Subcutaneous abdominal adipose tissue (tissue), 5 donors: ENCODE data around the gene LDLRAD3.
A peak's percentile ranks its signal among the peaks of the same experiment; 100 is the strongest.

Experiments used
- H3K27ac ChIP-seq: one replicate; pipeline ENCODE4 v1.7.0; 2013; ENCODE audit warnings: low read depth, mild to moderate bottlenecking, inconsistent platforms, low read length, moderate library complexity
- H3K27me3 ChIP-seq, 5 donors: one replicate each; pipeline ENCODE4 v1.7.0; 2013; ENCODE audit warnings: low read length in 5 of 5, inconsistent platforms in 1 of 5; ENCODE audit not compliant: control insufficient read depth in 5 of 5, insufficient read depth in 4 of 5
- H3K36me3 ChIP-seq, 5 donors: one replicate each; pipeline ENCODE4 v1.7.0; 2013; ENCODE audit warnings: low read length in 5 of 5; ENCODE audit not compliant: control insufficient read depth in 5 of 5, insufficient read depth in 5 of 5
- H3K4me1 ChIP-seq, 5 donors: one replicate each; pipeline ENCODE4 v1.7.0; 2013; ENCODE audit warnings: low read length in 5 of 5, mild to moderate bottlenecking in 3 of 5, moderate library complexity in 1 of 5; ENCODE audit not compliant: control insufficient read depth in 5 of 5, insufficient read depth in 5 of 5
- H3K4me3 ChIP-seq, 5 donors: one replicate each; pipeline ENCODE4 v1.7.0; 2013; ENCODE audit warnings: low read length in 5 of 5, low read depth in 1 of 5
- H3K9ac ChIP-seq, 5 donors: one replicate each; pipeline ENCODE4 v1.7.0; 2013; ENCODE audit warnings: low read length in 5 of 5, mild to moderate bottlenecking in 4 of 5, moderate library complexity in 3 of 5
- H3K9me3 ChIP-seq, 5 donors: one replicate each; pipeline ENCODE4 v1.7.0; 2013; ENCODE audit warnings: low read length in 5 of 5; ENCODE audit not compliant: control insufficient read depth in 5 of 5
- donor health status: healthy.
- donor health status: healthy.
- donor health status: healthy.
- donor health status: healthy.
- donor health status: healthy.

LDLRAD3 gene

GRCh38 chr11:36047344-36047743 is 103.5 kb downstream of the LDLRAD3 start:
- no peak overlapping the region for H3K27ac ChIP-seq
- H3K36me3 ChIP-seq = no peaks in the 10 kb centered on the region
- H3K9ac ChIP-seq = no peak overlapping the region
- H3K27me3 ChIP-seq = no peaks in the 10 kb centered on the region
- H3K4me1 ChIP-seq = no peaks in the 10 kb centered on the region
- H3K9me3 ChIP-seq = no peaks in the 10 kb centered on the region
- no peak overlapping the region for H3K4me3 ChIP-seq

DNA sequence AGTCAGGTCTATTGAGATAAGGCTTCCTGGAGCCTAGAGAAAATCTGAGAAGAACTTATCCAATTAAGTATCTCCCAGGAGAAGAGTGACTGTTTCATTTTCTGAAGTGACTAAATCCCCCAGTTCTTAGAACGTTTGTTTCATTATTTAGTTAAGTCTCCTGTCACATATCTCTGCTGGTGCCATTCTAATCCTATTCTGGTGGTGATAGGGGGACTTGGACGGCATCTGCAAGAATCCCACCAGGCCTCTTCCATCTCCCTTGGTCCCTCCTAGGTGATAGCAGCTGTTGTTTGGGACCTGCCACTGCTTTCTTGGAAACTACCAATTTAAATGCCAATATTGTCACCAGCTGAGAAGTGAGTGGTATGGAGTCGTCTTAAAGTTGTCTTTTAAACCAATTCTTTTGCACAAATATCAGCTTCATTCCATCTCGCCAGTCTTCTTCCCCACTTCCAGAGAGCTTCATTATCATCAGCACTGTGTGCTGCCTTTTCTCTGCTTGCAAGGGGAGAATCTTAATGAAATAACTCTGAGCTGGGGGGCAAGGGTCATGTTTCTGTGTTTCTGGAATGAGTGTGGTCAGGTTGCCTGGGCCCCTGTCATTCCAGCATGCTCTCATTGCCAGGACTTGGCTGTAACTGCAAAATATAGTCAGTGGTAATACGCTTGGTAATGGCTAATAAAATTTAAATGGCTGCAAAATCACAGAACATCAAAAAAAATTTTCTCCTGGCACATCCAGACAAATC is 104.8 kb downstream of the LDLRAD3 start:
- no peaks in the 10 kb centered on the region for H3K27me3 ChIP-seq
- no peak overlapping the region for H3K4me3 ChIP-seq

DNA sequence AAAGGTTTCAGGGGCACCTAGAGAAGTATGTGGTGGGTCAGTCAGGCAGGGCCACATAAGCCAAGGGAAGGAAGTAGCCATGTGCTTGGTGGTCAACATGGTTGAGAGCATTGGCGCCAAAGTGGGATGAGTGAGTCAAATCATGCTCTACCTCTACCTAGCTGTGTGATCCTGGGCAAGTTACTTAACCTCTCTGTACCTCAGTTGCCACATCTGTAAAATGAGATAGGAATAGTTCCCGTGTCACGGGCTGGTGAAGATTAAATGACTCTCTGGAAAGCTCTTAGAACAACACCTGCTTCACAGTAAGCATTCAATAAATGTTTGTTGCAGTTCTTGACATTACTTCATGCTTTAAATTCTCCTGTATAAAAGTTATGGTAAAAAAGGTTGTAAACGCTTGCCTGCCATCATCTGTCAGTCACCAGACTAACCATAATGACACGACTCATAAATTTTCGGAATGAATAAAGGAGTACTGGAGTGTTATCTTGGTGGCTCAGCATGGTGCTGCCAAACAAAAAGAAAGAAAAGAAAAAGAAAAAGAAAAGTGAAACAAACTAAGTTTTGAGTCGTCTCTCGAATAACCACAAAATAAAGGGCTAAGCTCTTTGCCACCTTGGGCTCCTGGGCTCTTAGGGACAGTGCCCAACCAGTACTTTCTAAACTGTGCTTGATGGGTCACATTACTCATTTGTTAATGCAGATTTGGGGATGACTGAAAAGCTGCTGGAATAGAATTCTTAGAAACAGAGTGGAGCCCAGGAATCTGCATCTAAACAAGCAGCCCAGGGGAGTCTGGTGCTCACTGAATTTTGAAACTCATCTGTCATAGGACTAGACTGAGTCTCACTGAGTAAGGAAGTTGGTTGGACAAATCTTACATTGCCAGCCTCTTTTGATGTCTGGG is 107.6 kb downstream of the LDLRAD3 start:
- no peak overlapping the region for H3K9ac ChIP-seq

More for the DNA sequence above, 104.8 kb downstream of the LDLRAD3 start:
- no peak overlapping the region for H3K27ac ChIP-seq
- H3K4me1 ChIP-seq = no peaks in the 10 kb centered on the region
- H3K9ac ChIP-seq = no peak overlapping the region
- H3K36me3 ChIP-seq = no peaks in the 10 kb centered on the region
- no peaks in the 10 kb centered on the region for H3K9me3 ChIP-seq

DNA sequence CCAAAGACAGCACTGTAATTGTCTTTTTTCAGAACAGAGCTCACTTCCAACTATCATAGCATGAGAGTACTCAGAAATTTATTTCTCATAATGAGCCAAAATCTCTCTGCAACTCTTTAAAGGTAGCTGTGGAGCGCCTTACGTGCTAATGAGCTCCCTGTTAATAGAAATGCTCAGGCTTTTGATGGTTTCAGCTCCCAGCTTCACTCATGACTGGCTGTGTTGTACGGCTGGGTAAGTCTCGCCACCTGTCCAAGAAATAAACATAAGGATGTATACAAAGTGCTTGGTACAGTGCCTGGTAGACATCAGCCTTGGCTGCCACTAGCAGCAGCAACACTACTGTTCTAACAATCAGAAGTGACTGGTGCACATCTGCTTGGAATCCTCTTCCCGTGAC is 109.4 kb downstream of the LDLRAD3 start:
- no peaks in the 10 kb centered on the region for H3K36me3 ChIP-seq
- H3K27ac ChIP-seq = no peak overlapping the region
- no peak overlapping the region for H3K9ac ChIP-seq
- H3K4me1 ChIP-seq = peaks cover 6 to 20% (median 18%) of the 10 kb centered on the region in 5 donors
- H3K4me3 ChIP-seq = no peak overlapping the region
- H3K9me3 ChIP-seq = no peaks in the 10 kb centered on the region
- no peaks in the 10 kb centered on the region for H3K27me3 ChIP-seq

More for the DNA sequence above, 107.6 kb downstream of the LDLRAD3 start:
- H3K4me1 ChIP-seq = peaks cover 0 to 2% (median 2%) of the 10 kb centered on the region in 5 donors
- no peaks in the 10 kb centered on the region for H3K27me3 ChIP-seq
- H3K4me3 ChIP-seq = no peak overlapping the region
- H3K9me3 ChIP-seq = no peaks in the 10 kb centered on the region
- no peaks in the 10 kb centered on the region for H3K36me3 ChIP-seq
- H3K27ac ChIP-seq = no peak overlapping the region

DNA sequence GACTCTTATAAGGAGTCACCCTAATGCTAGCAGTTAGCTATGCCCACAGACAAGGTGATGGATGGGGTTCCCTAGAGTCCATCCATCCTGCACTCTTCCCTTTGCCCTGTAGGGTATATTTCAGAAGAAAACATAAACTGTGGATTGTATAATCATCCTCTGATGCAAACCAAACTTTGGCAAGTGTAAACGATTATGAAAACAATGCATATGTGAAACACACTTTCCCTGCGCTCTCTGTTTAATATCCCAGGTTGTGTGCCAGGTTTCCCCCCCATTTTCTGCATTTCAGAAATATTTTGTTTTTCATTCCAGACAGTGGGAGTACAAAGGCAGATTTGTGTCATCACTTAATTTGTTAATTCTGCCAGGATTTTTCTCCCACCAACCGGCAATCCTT is 110.0 kb downstream of the LDLRAD3 start:
- Histone ChIP-seq H3K27me3 (no peaks in the 10 kb centered on the region), H3K9ac (no peak overlapping the region), H3K9me3 (no peaks in the 10 kb centered on the region), H3K4me3 (no peak overlapping the region), H3K4me1 (peaks cover 6 to 22% (median 18%) of the 10 kb centered on the region in 5 donors), H3K27ac (no peak overlapping the region), H3K36me3 (no peaks in the 10 kb centered on the region)

DNA sequence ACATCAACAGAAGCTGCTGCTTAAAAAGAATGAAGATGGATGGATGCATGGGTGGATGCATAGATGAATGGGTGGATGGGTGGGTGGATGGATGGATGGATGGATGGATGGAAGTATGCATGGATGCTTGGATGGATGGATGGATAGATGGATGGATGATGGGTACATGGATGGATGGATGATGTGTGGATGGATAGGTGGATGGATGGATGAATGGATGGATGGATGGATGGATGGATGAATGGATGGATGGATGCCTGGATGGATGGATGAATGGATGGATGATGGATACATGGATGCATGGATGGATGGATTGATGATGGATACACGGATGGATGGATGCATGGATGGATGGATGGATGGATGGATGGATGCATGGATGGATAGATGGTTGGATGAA is 110.8 kb downstream of the LDLRAD3 start:
- no peak overlapping the region for H3K9ac ChIP-seq
- peaks cover 6 to 22% (median 18%) of the 10 kb centered on the region in 5 donors for H3K4me1 ChIP-seq
- no peak overlapping the region for H3K4me3 ChIP-seq
- H3K27me3 ChIP-seq = no peaks in the 10 kb centered on the region
- H3K36me3 ChIP-seq = no peaks in the 10 kb centered on the region
- peaks cover 0 to 5% (median 4%) of the 10 kb centered on the region in 5 donors for H3K9me3 ChIP-seq
- H3K27ac ChIP-seq = no peak overlapping the region

DNA sequence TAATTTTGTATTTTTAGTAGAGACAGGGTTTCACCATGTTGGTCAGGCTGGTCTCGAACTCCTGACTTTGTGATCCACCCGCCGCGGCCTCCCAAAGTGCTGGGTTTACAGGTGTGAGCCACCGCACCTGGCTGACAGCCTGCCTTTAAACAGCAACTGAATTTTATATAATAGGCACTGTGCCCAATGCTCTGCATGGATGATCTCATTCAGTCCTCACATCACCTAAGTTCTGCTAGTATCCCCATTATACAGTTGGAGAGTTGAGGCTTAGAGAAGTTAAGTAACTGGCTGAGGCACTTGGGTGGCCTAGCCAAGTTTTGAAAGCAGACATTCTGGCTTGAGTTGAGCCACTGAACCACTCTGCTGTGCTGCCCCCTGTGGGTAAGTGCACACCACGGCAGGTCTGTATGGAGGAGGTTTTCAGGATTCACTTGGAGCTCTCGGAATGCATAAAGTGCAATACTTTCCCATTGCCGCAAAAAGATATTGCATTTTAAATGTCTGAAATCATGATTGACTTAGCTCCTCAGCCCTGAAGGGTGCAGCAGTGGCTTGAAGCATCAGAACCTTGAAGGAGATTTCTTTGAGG is 112.4 kb downstream of the LDLRAD3 start:
- H3K36me3 ChIP-seq = no peaks in the 10 kb centered on the region
- H3K27me3 ChIP-seq = no peaks in the 10 kb centered on the region
- H3K4me3 ChIP-seq = no peak overlapping the region
- no peak overlapping the region for H3K27ac ChIP-seq
- peaks cover 0 to 9% (median 7%) of the 10 kb centered on the region in 5 donors for H3K9me3 ChIP-seq
- H3K4me1 ChIP-seq = peaks cover 6 to 26% (median 18%) of the 10 kb centered on the region in 5 donors
- H3K9ac ChIP-seq = no peak overlapping the region

DNA sequence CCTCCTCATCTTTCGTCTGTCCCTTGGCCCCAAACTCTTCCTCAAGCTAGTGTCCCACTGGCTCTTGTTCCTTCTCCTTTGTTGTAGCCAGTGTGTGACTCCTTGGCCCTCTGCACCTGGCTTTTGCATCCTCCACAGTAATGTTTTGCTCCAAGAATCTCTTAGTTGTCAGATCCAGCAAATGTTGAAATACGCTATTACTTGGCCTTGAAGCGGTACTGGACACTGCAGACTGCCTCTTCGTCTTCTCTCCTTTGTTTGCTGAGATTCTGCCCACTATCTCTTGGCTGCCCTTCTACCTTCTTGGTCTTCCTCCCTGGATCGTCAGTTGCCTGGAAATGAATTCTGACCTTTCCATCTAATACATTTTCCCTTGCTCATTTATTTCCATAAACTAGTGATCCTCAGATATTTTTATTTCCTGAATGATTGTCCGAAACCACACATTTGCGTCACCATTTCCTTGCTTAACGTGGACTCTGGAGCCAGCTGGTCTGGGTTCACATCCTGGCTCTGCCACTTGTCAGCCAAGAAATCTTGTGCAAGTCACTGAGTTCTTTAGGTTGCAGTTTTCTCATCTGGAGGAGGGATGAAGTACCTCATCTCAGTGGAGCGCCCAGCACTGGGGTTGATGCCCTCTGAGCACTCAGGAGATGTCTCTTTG is 113.6 kb downstream of the LDLRAD3 start:
- peaks cover 6 to 26% (median 18%) of the 10 kb centered on the region in 5 donors for H3K4me1 ChIP-seq
- peak overlapping the region in 1 of 5 donors; percentile 4 for H3K4me3 ChIP-seq
- H3K27me3 ChIP-seq = no peaks in the 10 kb centered on the region
- H3K9me3 ChIP-seq = peaks cover 0 to 9% (median 7%) of the 10 kb centered on the region in 5 donors
- H3K27ac ChIP-seq = peak overlapping the region; percentile 32
- no peak overlapping the region for H3K9ac ChIP-seq
- H3K36me3 ChIP-seq = no peaks in the 10 kb centered on the region

GRCh38 chr11:36059660-36060059 is 115.8 kb downstream of the LDLRAD3 start:
- Histone ChIP-seq H3K9me3 (peaks cover 0 to 9% (median 7%) of the 10 kb centered on the region in 5 donors), H3K4me1 (peaks cover 6 to 26% (median 22%) of the 10 kb centered on the region in 5 donors), H3K27me3 (no peaks in the 10 kb centered on the region), H3K36me3 (no peaks in the 10 kb centered on the region), H3K27ac (no peak overlapping the region), H3K4me3 (no peak overlapping the region), H3K9ac (no peak overlapping the region)
